GM12878 (cell line): ENCODE measurements around the gene DIAPH1. TPM values are rescaled to one million over a fixed set of nuclear protein-coding genes. Genes with fewer than 3 reads are reported as not detected.

Experiments
- ATF7 ChIP-seq: fragments of 450-650 bp; IDR thresholded peaks from 2 replicates; pipeline ENCODE4 v1.6.1; 2016; ENCODE audit warnings: low read depth, mild to moderate bottlenecking
- BCL11A ChIP-seq: IDR thresholded peaks from 2 replicates; pipeline ENCODE4 v1.6.1; 2011; ENCODE audit warnings: low read depth, low read length
- BMI1 ChIP-seq: fragments of 450-650 bp; IDR thresholded peaks from 2 replicates; pipeline ENCODE4 v1.6.1; 2016; ENCODE audit warnings: mild to moderate bottlenecking, moderate library complexity, borderline replicate concordance
- BRCA1 ChIP-seq: IDR thresholded peaks from 2 replicates; pipeline ENCODE4 v1.6.1; 2011; ENCODE audit warnings: low read depth, low read length, improper control_type of control experiment
- CBX5 ChIP-seq: sonication (generic); IDR thresholded peaks from 2 replicates; pipeline ENCODE4 v1.6.1; 2016; ENCODE audit warnings: low read depth, moderate library complexity, mild to moderate bottlenecking, inconsistent platforms
- CREB1 ChIP-seq: IDR thresholded peaks from 2 replicates; pipeline ENCODE4 v1.6.1; 2012; ENCODE audit warnings: low read depth, mild to moderate bottlenecking, inconsistent platforms
- CREM ChIP-seq: IDR thresholded peaks from 2 replicates; pipeline ENCODE4 v1.6.1; 2014; ENCODE audit warnings: antibody characterized with exemption, low read depth
- EP300 ChIP-seq, 2 experiments: fragments of 150-350 bp in 1 of 2; IDR thresholded peaks; 2 replicates each; pipeline ENCODE4 v1.6.1; 2011 to 2012; ENCODE audit warnings: low read depth in 2 of 2, low read length in 2 of 2, borderline replicate concordance in 1 of 2, improper control_type of control experiment in 1 of 2, inconsistent platforms in 1 of 2; ENCODE audit not compliant: control insufficient read depth in 1 of 2
- HDGF ChIP-seq: fragments of 450-650 bp; IDR thresholded peaks from 2 replicates; pipeline ENCODE4 v1.6.1; 2016; ENCODE audit warnings: antibody characterized with exemption
- IKZF2 ChIP-seq, 2 experiments: fragments of 450-650 bp; IDR thresholded peaks; 2 replicates each; pipeline ENCODE4 v1.6.1; 2017; ENCODE audit warnings: mild to moderate bottlenecking in 2 of 2, moderate library complexity in 2 of 2
- IRF4 ChIP-seq: IDR thresholded peaks from 2 replicates; pipeline ENCODE4 v1.6.1; 2011; ENCODE audit warnings: low read depth, low read length
- JUNB ChIP-seq: IDR thresholded peaks from 2 replicates; pipeline ENCODE4 v1.6.1; 2016; ENCODE audit warnings: antibody characterized with exemption, mild to moderate bottlenecking
- MLLT1 ChIP-seq: fragments of 450-650 bp; IDR thresholded peaks from 2 replicates; pipeline ENCODE4 v1.6.1; 2016; ENCODE audit warnings: mild to moderate bottlenecking
- RELA ChIP-seq: fragments of 450-650 bp; IDR thresholded peaks from 2 replicates; pipeline ENCODE4 v1.8.0; 2014; ENCODE audit warnings: borderline replicate concordance; ENCODE audit not compliant: partially characterized antibody
- SMARCA5 ChIP-seq: fragments of 450-650 bp; IDR thresholded peaks from 2 replicates; pipeline ENCODE4 v1.6.1; 2017; ENCODE audit warnings: mild to moderate bottlenecking
- SMC3 ChIP-seq: IDR thresholded peaks from 2 replicates; pipeline ENCODE4 v1.6.1; 2011; ENCODE audit warnings: low read length, improper control_type of control experiment, borderline replicate concordance
- SP1 ChIP-seq: IDR thresholded peaks from one replicate; pipeline ENCODE4 v1.6.1; 2011; ENCODE audit warnings: low read depth, low read length
- SPI1 ChIP-seq: IDR thresholded peaks from 2 replicates; pipeline ENCODE4 v1.6.1; 2011; ENCODE audit warnings: low read depth, mild to moderate bottlenecking, low read length, moderate library complexity, borderline replicate concordance; ENCODE audit not compliant: insufficient read depth
- SRF ChIP-seq, 2 experiments: IDR thresholded peaks; 2 replicates each; pipeline ENCODE4 v1.6.1; 2011; ENCODE audit warnings: low read depth in 2 of 2, low read length in 2 of 2, mild to moderate bottlenecking in 1 of 2, moderate library complexity in 1 of 2
- ZBED1 ChIP-seq: IDR thresholded peaks from 2 replicates; pipeline ENCODE4 v1.6.1; 2016; ENCODE audit warnings: borderline replicate concordance
- polyA plus RNA-seq, 11 experiments: library from polyadenylated mRNA; depleted of rRNA in 4 of 11; unstranded in 6 of 11; stranded (reverse) in 5 of 11; fragments of >200 nt; fragmentation: Nextera tagmentation in 4 of 11; fragmentation: Illumina TruSeq in 1 of 11; extraction: Ambion mirVana in 4 of 11; extraction: Trizol in 1 of 11; gene quantifications; 1 replicate in 1 of 11; 2 replicates in 10 of 11; pipeline versions ENCODE4 v1.2.1 to v1.2.3, GENCODE V29; 2011 to 2016; ENCODE audit warnings: inconsistent platforms in 2 of 11, missing spikeins in 2 of 11, low read depth in 1 of 11
- total RNA-seq, 4 experiments: library from RNA; depleted of rRNA in 3 of 4; stranded (reverse); fragments of >200 nt in 3 of 4; fragmentation: Illumina TruSeq in 1 of 4; extraction: Trizol in 1 of 4; gene quantifications; 2 replicates each; pipeline versions ENCODE4 v1.2.1 to v1.2.3, GENCODE V29; 2013 to 2021

Gene DIAPH1
- total and polyA plus RNA-seq, 10 of the 15 experiments (the other 5 are each of a cell fraction or from before 2014, with no cell fraction given): 37.8 to 168 (median 59.0) TPM

- TF ChIP-seq IKZF2 (IDR thresholded peaks at IDR 0.05) (peak; percentile 59 to 73; a peak in 2 of 4 replicates), EP300 (IDR thresholded peaks at IDR 0.05; ENCODE audit: borderline replicate concordance in 1 of 2, control insufficient read depth in 1 of 2, low read depth in 2 of 2, low read length in 2 of 2) (peak in 1 of 2 experiments; percentile 76; a peak in 2 of 4 replicates), SRF (IDR thresholded peaks at IDR 0.05; ENCODE audit: low read depth in 2 of 2, low read length in 2 of 2) (no peak), CREB1 (peak; percentile 27; the same call in 1 of the 2 replicates), SMARCA5 (peak; percentile 99), BCL11A (peak; percentile 39; the same call in 1 of the 2 replicates), BRCA1 (no peak), ATF7 (peak; percentile 85), RELA (no peak), HDGF (0 out of 2 replicates have a peak, but pooled peaks have one; percentile 37), CBX5 (peak; percentile 74; the same call in 1 of the 2 replicates), IRF4 (peak; percentile 89), MLLT1 (peak; percentile 28; the same call in 1 of the 2 replicates), SP1 (no peak), BMI1 (no peak), JUNB (peak; percentile 92), ZBED1 (no peak), SMC3 (no peak), CREM (peak; percentile 49; the same call in 1 of the 2 replicates), SPI1 (peak; percentile 79)
Observed at GRCh38 chr5:141633871-141634561, 15.2 kb upstream of the DIAPH1 start (continued).
